Fibroblast of upper back skin (primary cell): ENCODE measurements around the gene NUTM2G.
"Not testable (repeated sequence)": the region's sequence is repeated elsewhere in the genome, so short reads cannot be mapped to it uniquely, and the experiment has no call there.

Experiments
- DNase-seq: peaks from one replicate; pipeline ENCODE4 v3.0.0-alpha.2; 2013

NUTM2G gene

DNA sequence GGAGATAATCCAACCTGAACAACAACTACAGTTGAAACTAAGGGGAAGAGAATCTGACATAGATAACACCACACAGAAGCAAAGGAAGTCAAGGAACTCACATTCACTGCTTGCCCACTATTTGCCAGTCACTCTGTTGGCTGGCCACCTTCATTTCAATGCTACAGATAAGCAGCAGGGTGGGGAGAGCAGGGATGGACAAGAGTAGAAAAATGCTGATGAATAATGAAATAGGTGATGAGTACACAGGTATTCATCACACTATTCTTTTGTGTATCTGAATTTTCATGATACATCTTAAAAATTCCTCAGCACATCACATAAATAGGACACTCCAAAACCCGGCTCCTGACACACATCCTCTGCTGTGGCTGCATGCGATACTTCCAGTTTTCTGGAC is 21.9 kb downstream of the NUTM2G start:
- not testable (repeated sequence) for DNase-seq

DNA sequence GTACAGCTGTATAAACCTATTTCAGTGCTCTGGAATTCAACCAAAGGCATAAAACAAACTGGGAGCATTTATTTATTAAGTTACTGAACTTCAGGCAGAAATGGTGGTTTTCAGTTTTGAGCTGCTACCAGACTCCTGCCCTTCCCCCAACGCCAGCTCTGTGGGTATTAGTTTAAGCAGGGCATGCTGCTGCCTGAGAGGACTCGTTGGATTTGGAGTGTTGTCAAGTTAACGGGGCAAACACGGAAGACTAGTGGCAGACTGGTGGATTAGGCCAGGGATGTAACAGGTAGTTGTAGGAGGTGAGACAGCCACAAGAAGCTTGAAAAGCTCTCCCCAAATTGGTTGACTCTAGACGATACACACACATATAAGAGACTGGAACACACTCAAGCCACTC is 38.9 kb downstream of the NUTM2G start:
- not testable (repeated sequence) for DNase-seq

DNA sequence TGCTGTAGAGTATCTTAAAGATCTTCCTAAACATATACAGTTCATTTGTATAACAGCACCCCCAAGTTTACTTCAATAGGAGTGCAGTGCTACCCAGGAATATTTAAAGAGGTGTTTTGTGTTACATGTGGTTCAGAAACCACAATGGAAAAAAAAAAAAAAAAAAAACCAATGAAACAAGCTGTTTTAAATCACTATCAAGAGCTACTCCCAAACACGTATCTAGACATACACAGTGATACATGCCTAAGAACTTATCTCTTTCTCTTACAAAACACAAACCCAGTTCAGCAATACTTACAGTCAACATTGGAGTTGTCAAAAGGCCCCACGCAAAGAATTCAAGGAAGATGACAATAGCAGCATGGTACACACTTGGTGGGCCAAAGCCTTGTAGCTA is 43.9 kb downstream of the NUTM2G start:
- DNase-seq: not testable (repeated sequence)

DNA sequence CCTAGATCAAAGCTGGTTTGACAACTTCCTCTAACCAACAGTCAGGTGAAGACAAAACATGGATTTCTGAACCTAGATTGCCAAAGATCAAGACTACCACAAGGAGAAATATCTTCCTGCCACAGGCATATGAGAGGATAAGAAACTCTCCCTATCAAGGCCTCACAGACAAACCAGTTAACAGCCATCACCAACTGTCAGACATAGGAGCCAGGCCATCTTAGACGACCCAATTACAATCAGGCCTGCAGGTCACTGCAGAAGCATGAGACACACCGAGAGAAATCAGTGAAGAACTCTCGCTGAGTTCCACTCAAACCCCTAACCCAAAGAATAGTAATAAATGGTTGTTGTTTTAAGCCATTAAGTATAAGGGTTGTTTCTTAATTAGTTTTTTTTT is 45.4 kb downstream of the NUTM2G start:
- DNase-seq: not testable (repeated sequence)

DNA sequence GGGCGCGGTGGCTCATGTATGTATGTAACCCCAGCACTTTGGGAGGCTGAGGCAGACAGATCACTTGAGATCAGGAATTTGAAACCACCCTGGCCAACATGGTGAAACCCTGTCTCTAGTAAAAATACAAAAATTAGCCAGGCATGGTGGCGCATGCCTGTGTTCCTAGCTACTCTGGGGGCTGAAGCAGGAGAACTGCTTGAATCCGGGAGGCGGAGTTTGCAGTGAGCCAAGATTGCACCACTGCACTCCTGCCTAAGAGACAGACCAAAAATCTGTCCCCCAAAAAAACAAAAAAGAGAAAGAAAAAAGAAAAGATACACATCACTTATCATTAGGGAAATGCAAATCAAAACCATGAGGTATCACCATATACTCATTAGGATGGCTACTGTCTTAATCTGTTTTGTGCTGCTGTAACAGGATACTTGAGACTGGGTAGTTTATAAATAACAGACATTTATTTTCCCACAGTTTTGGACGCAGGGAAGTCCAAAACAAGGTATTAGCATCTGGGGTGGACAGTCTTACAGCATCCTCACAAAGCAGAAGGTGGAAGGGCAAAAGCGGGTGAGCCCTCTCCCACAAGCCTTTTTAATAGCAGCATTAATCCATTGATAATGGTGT is 55.0 kb downstream of the NUTM2G start:
- DNase-seq: not testable (repeated sequence)

GRCh38 chr9:96984139-96984538 is 55.5 kb downstream of the NUTM2G start:
- DNase-seq: not testable (repeated sequence)

GRCh38 chr9:96984887-96985286 is 56.2 kb downstream of the NUTM2G start:
- not testable (repeated sequence) for DNase-seq
